ENCODE results near the gene PHGDH.
A peak's percentile ranks its signal among the peaks of the same experiment; 100 is the strongest.
"Not testable (repeated sequence)": the region's sequence is repeated elsewhere in the genome, so short reads cannot be mapped to it uniquely, and the experiment has no call there.

The PHGDH gene
- total RNA-seq: 0.94 reads per million

GRCh38 chr1:119711804-119712341, at the start of gene PHGDH:
Gene PHGDH (plus strand): TSS chr1:119711934. CDS start chr1:119712023, 89 bp downstream.
- DNase-seq: no peak

- DNase-seq: no peak
Observed at GRCh38 chr1:119662034-119662437, 49.7 kb upstream of the PHGDH start.

GRCh38 chr1:119664067-119664466, 47.7 kb upstream of the PHGDH start:
- no peak for DNase-seq

- DNase-seq: no peak
Observed at GRCh38 chr1:119667173-119667572, 44.6 kb upstream of the PHGDH start.

GRCh38 chr1:119670898-119671297, 40.8 kb upstream of the PHGDH start:
- no peak for DNase-seq

GRCh38 chr1:119673171-119673940, 38.4 kb upstream of the PHGDH start:
- DNase-seq: no peak

GRCh38 chr1:119674111-119674526, 37.6 kb upstream of the PHGDH start:
- DNase-seq: no peak

- DNase-seq: no peak
Observed at GRCh38 chr1:119674835-119675289, 36.9 kb upstream of the PHGDH start.

GRCh38 chr1:119675349-119676345, 36.1 kb upstream of the PHGDH start:
- DNase-seq: peak; percentile 29

GRCh38 chr1:119676571-119677206, 35.0 kb upstream of the PHGDH start:
- DNase-seq: no peak

GRCh38 chr1:119679223-119679622, 32.5 kb upstream of the PHGDH start:
- DNase-seq: no peak

- DNase-seq: no peak
Observed at GRCh38 chr1:119680193-119680592, 31.5 kb upstream of the PHGDH start.

- DNase-seq: no peak
Observed at GRCh38 chr1:119680723-119681122, 31.0 kb upstream of the PHGDH start.

- DNase-seq: no peak
Observed at GRCh38 chr1:119681560-119681959, 30.2 kb upstream of the PHGDH start.

- no peak for DNase-seq
Observed at GRCh38 chr1:119682141-119682540, 29.6 kb upstream of the PHGDH start.

GRCh38 chr1:119683893-119684292, 27.8 kb upstream of the PHGDH start:
- DNase-seq: no peak

- DNase-seq: no peak
Observed at GRCh38 chr1:119686661-119687060, 25.1 kb upstream of the PHGDH start.

- DNase-seq: no peak
Observed at GRCh38 chr1:119687434-119688079, 24.2 kb upstream of the PHGDH start.

- DNase-seq: no peak
Observed at GRCh38 chr1:119688810-119689209, 22.9 kb upstream of the PHGDH start.

- DNase-seq: no peak
Observed at GRCh38 chr1:119689511-119689910, 22.2 kb upstream of the PHGDH start.

- not testable (repeated sequence) for DNase-seq
Observed at GRCh38 chr1:119696863-119697262, 14.9 kb upstream of the PHGDH start.

GRCh38 chr1:119697598-119697997, 14.1 kb upstream of the PHGDH start:
- DNase-seq: no peak

Data from effector CD4-positive, alpha-beta T cell (primary cell).